ENCODE results near the gene LRRC1. TPM values are rescaled to one million over a fixed set of nuclear protein-coding genes. Genes with fewer than 3 reads are reported as not detected.

LRRC1 gene
- 8.9 TPM in 2 replicates for total RNA-seq

DNA sequence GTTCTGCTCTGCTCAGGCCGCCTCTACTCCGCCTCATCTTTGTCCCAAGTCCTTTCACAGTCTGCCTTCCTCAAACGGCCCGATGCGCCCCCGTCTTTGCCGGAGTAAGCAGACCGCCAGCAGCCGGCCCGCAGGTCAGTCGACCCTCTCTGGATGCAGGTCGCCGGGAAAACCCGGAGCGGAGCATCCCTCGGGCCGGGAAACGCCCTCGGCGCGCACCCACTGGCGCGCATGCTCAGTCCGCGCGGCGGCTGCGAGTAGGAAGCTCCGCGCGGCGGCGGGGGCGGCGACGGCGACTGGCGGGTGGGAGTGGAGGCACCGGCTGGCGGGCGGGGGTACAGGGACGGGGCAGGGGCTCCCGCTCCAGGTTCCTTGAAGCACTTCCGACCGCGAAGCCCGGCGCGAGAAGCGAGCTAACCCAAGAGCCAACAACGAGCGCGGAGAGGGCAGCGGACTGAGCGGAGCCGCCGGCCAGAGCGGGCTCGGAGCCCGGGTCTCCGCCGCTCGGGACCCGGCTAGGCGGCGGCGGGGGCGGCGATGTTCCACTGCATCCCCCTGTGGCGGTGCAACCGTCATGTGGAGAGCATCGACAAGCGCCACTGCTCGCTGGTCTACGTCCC lies at the start of gene LRRC1:
LRRC1 (plus strand) TSS at position 286 of the 620 bp plus-strand sequence; CDS start at position 538, 252 bp downstream.

Other genes with a start within 250 kb of the LRRC1 start
- 9.8 and 11.7 TPM in 2 replicates for gene GCLC, start 249.9 kb upstream of the LRRC1 start, total RNA-seq
- not detected in 2 replicates for gene KLHL31, start 129.2 kb upstream of the LRRC1 start, total RNA-seq